GM11168 (cell line): ENCODE measurements around the gene SHISAL2A.

Experiments
- in situ Hi-C: fragments of 300-500 bp; cut with MboI; formaldehyde crosslinking; loops from one replicate; pipeline ENCODE4 v1.12.0; 2022; ENCODE audit warnings: low sequenced_read_pairs; ENCODE audit not compliant: unreplicated experiment

The SHISAL2A gene

GRCh38 chr1:52632732-52633290 is at the start of gene SHISAL2A:
TSS of gene SHISAL2A (plus strand) at chr1:52633168. CDS start at chr1:52633494, 326 bp downstream.
- in situ Hi-C loops, result no loop called here

GRCh38 chr1:52585474-52585873 is 47.5 kb upstream of the SHISAL2A start:
- in situ Hi-C loops, result no loop called here

- in situ Hi-C loops, result no loop called here
Measured at GRCh38 chr1:52588027-52588426, 44.9 kb upstream of the SHISAL2A start.

- in situ Hi-C loops, result no loop called here
Measured at GRCh38 chr1:52588535-52588934, 44.4 kb upstream of the SHISAL2A start.

- in situ Hi-C loops, result no loop called here
Measured at GRCh38 chr1:52590266-52590665, 42.7 kb upstream of the SHISAL2A start.

- in situ Hi-C loops, result no loop called here
Measured at GRCh38 chr1:52592637-52593323, 40.2 kb upstream of the SHISAL2A start.

GRCh38 chr1:52593495-52593894 is 39.5 kb upstream of the SHISAL2A start:
- in situ Hi-C loops, result no loop called here

- in situ Hi-C loops, result no loop called here
Measured at GRCh38 chr1:52595061-52595460, 37.9 kb upstream of the SHISAL2A start.

GRCh38 chr1:52597912-52598311 is 35.1 kb upstream of the SHISAL2A start:
- in situ Hi-C loops, result no loop called here

GRCh38 chr1:52598729-52599128 is 34.2 kb upstream of the SHISAL2A start:
- in situ Hi-C loops, result no loop called here

- in situ Hi-C loops, result no loop called here
Measured at GRCh38 chr1:52599236-52599635, 33.7 kb upstream of the SHISAL2A start.

GRCh38 chr1:52600533-52601179 is 32.3 kb upstream of the SHISAL2A start:
- in situ Hi-C loops, result no loop called here

- in situ Hi-C loops, result no loop called here
Measured at GRCh38 chr1:52601519-52601918, 31.4 kb upstream of the SHISAL2A start.

- in situ Hi-C loops, result no loop called here
Measured at GRCh38 chr1:52601991-52602855, 30.7 kb upstream of the SHISAL2A start, which contains the start of gene GPX7. TSS of gene GPX7 (plus strand) at chr1:52602371. CDS start at chr1:52602410, 39 bp downstream.

- in situ Hi-C loops, result no loop called here
Measured at GRCh38 chr1:52602856-52603600, 29.9 kb upstream of the SHISAL2A start.

GRCh38 chr1:52603630-52604029 is 29.3 kb upstream of the SHISAL2A start:
- in situ Hi-C loops, result no loop called here

- in situ Hi-C loops, result no loop called here
Measured at GRCh38 chr1:52604063-52604770, 28.8 kb upstream of the SHISAL2A start.

- in situ Hi-C loops, result no loop called here
Measured at GRCh38 chr1:52613636-52614373, 19.2 kb upstream of the SHISAL2A start.

- in situ Hi-C loops, result no loop called here
Measured at GRCh38 chr1:52614671-52615070, 18.3 kb upstream of the SHISAL2A start.
